CD4-positive, CD25-positive, alpha-beta regulatory T cell (primary cell): ENCODE results near the gene SEZ6L. TPM values are rescaled to one million over a fixed set of nuclear protein-coding genes. Genes with fewer than 3 reads are reported as not detected.

Experiments
- ATAC-seq, 2 donors: fragments of 150-1000 bp; cut with Tn5 transposase; one replicate each; pipeline ENCODE4 v1.10.0; 2021; ENCODE audit warnings: low read depth in 2 of 2, moderate number of reproducible peaks in 2 of 2, moderate library complexity in 1 of 2
- DNase-seq, 3 donors: peaks; one replicate each; pipeline versions ENCODE4 v3.0.0 to v3.0.0-alpha.2; 2012 to 2022; ENCODE audit warnings: mixed read lengths in 1 of 3
- H3K27ac ChIP-seq: one replicate; pipeline ENCODE4 v1.7.0; 2013; ENCODE audit warnings: mild to moderate bottlenecking, low read length; ENCODE audit not compliant: insufficient read depth, poor library complexity, severe bottlenecking
- H3K27me3 ChIP-seq: one replicate; pipeline ENCODE4 v1.7.0; 2013; ENCODE audit warnings: low read length; ENCODE audit not compliant: control insufficient read depth, insufficient read depth
- H3K36me3 ChIP-seq: one replicate; pipeline ENCODE4 v1.7.0; 2013; ENCODE audit warnings: mild to moderate bottlenecking, low read length, moderate library complexity; ENCODE audit not compliant: control insufficient read depth, insufficient read depth
- H3K4me1 ChIP-seq: 2 replicates; pipeline ENCODE4 v1.7.0; 2013; ENCODE audit warnings: mild to moderate bottlenecking, low read length; ENCODE audit not compliant: insufficient read depth, control insufficient read depth, poor library complexity, severe bottlenecking
- H3K4me3 ChIP-seq: one replicate; pipeline ENCODE4 v1.7.0; 2013; ENCODE audit warnings: low read depth, mild to moderate bottlenecking, low read length, moderate library complexity
- H3K9me3 ChIP-seq, 2 experiments: 1 replicate in 1 of 2; 2 replicates in 1 of 2; pipeline ENCODE4 v1.7.0; 2013; ENCODE audit warnings: low read length in 2 of 2, mild to moderate bottlenecking in 1 of 2, moderate library complexity in 1 of 2; ENCODE audit not compliant: control insufficient read depth in 2 of 2
- H3K27ac Mint-ChIP-seq, 3 donors: one replicate each; pipeline ENCODE4 v1.8.0; 2020 to 2022; ENCODE audit warnings: mild to moderate bottlenecking in 3 of 3, mixed read lengths in 3 of 3, moderate library complexity in 2 of 3
- H3K27me3 Mint-ChIP-seq: one replicate; pipeline ENCODE4 v1.8.0; 2022; ENCODE audit warnings: mild to moderate bottlenecking, mixed read lengths
- H3K36me3 Mint-ChIP-seq: one replicate; pipeline ENCODE4 v1.8.0; 2020; ENCODE audit warnings: mixed read lengths
- H3K4me1 Mint-ChIP-seq, 4 donors: one replicate each; pipeline ENCODE4 v1.8.0; 2020 to 2022; ENCODE audit warnings: mixed read lengths in 4 of 4, mild to moderate bottlenecking in 1 of 4
- H3K4me3 Mint-ChIP-seq, 4 donors: one replicate each; pipeline ENCODE4 v1.8.0; 2020 to 2022; ENCODE audit warnings: mild to moderate bottlenecking in 4 of 4, mixed read lengths in 4 of 4, moderate library complexity in 3 of 4
- H3K9me3 Mint-ChIP-seq, 7 donors: one replicate each; pipeline ENCODE4 v1.8.0; 2020 to 2022; ENCODE audit warnings: mixed read lengths in 7 of 7, mild to moderate bottlenecking in 3 of 7, moderate library complexity in 2 of 7
- polyA plus RNA-seq, 4 donors: library from polyadenylated mRNA; unstranded; fragments of 300-500 nt; fragmentation: Illumina TruSeq; gene quantifications; one replicate each; pipeline ENCODE4 v1.2.3, GENCODE V29; 2021
- total RNA-seq: library from RNA; stranded (reverse); gene quantifications from one replicate; pipeline ENCODE4 v1.2.3, GENCODE V29; 2022

SEZ6L gene
- total and polyA plus RNA-seq, 5 donors from 2014 or later, result not detected

DNA sequence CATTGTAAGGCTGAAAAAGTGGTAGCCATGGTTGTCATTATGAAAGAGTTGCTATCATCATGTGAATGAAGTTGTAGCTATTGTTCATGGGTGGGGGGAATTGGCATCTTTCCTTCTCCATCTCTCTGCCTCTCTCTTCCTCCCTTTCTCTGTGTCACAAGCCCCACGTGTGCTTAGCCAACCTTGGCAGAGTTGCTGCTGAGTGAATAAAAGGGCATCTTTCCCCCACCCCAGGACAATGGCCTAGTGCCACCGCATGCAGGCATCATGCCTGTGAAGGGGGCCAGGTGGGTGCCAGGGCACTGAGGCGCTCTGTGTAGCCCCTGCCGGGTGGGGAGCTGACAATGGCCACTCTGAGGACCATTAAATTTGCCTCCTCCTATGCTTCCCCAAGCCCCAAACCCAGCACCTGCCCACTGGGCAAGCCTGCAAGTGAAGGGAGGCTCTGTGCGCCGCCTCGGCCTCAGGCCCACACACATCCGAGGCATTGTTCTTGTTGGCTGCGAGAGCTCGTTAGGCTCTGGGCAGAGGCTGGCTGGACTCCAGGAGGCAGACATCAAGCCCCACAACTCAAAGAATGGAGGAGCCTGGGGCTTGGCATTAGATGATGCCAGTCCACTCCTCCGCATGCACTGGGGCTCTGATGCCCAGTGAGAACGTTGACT is 103.9 kb downstream of the SEZ6L start:
- Histone ChIP-seq H3K27ac (no peak overlapping the region), H3K9me3 (no peaks in the 10 kb centered on the region), H3K4me1 (no peaks in the 10 kb centered on the region), H3K27me3 (peaks cover 2% of the 10 kb centered on the region), H3K4me3 (no peak overlapping the region), H3K36me3 (no peaks in the 10 kb centered on the region)
- Mint-ChIP-seq H3K9me3 (peaks cover 0 to 2% (median 0%) of the 10 kb centered on the region in 7 donors), H3K4me1 (no peaks in the 10 kb centered on the region), H3K27ac (no peak overlapping the region), H3K27me3 (peaks cover 9% of the 10 kb centered on the region), H3K4me3 (no peak overlapping the region), H3K36me3 (no peaks in the 10 kb centered on the region)
- DNase-seq (no peak), ATAC-seq (no peak)

DNA sequence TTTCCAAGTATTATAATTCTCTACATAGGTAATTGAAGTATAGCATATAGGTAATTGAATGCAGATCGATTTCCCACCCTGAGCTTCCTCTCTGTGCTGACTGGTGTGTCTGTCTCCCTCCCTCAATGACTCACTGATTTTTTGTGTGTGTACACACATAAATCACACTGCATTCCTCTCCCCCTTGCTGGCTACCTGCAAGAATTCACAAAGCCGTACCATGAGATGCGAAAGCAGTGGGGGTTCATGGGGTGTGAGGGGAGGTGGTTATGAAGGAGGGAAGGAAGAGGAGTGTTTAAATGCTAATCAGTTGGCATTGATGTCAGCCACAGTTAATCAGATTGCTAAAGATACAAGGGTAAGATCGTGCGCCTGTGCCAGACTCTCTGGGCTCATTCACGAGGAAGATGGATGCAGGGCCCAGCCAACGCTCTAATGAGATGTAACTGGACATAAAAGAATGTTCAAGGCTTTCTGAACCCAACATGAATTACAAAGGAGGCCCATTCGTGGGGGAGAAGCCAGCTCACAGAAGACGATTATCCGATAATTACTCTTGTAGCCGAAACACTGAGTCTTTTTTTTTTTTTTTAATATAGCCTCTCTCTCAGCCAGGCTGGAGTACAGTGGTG is 107.4 kb downstream of the SEZ6L start:
- no peaks in the 10 kb centered on the region for H3K4me1 Mint-ChIP-seq
- DNase-seq (no peak), ATAC-seq (no peak)
- no peak overlapping the region for H3K27ac Mint-ChIP-seq
- peaks cover 4% of the 10 kb centered on the region for H3K27me3 Mint-ChIP-seq
- H3K36me3 Mint-ChIP-seq, result no peaks in the 10 kb centered on the region
- H3K9me3 ChIP-seq, result no peaks in the 10 kb centered on the region
- H3K4me3 Mint-ChIP-seq, result no peak overlapping the region
- peaks cover 0 to 2% (median 0%) of the 10 kb centered on the region in 7 donors for H3K9me3 Mint-ChIP-seq
- H3K4me3 ChIP-seq, result no peak overlapping the region
- no peak overlapping the region for H3K27ac ChIP-seq
- no peaks in the 10 kb centered on the region for H3K36me3 ChIP-seq
- no peaks in the 10 kb centered on the region for H3K4me1 ChIP-seq
- no peaks in the 10 kb centered on the region for H3K27me3 ChIP-seq

DNA sequence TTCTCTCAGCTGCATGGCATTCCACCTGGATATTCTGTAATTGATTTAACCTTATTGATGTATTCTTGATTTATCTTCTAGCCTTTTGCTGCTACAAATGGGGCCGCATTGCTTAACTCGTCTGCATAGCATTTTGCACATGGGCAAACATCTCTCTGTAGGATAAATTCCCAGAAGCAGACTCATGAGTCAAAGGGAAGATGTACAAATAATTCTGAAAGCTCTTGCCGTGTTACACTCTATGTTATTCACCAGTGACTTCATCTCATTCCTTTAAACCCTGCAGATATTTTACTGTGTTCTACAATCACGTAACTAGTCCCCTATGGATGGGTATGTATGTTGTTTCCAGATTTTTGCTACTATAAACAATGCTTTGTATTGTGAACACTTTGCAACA is 112.7 kb downstream of the SEZ6L start:
- H3K27me3 Mint-ChIP-seq, result peaks cover 11% of the 10 kb centered on the region
- H3K9me3 Mint-ChIP-seq, result peaks cover 0 to 2% (median 0%) of the 10 kb centered on the region in 7 donors
- H3K36me3 ChIP-seq, result no peaks in the 10 kb centered on the region

DNA sequence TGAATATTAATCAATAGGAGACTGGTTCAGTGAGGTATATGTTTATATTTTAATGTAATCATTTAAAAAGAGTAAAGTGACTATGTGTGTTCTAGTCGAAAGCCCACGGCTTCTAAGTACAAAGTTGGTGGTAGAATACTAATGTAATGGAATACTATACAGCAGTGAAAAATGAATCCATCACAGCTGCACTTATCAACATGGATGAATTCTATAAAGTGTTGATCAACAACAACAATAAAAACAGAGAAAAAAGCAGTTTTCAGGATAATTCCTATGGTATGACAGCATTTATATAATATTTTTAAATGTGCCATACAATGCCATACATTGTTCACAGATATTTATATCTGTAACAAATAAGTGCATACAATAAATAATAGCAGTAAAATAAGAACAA is 114.1 kb downstream of the SEZ6L start:
- H3K4me3 ChIP-seq, result no peak overlapping the region
- DNase-seq (no peak), ATAC-seq (no peak)
- peaks cover 0 to 2% of the 10 kb centered on the region in 2 experiments for H3K9me3 ChIP-seq
- Mint-ChIP-seq H3K27me3 (peaks cover 11% of the 10 kb centered on the region), H3K9me3 (no peaks in the 10 kb centered on the region), H3K36me3 (no peaks in the 10 kb centered on the region), H3K4me1 (no peaks in the 10 kb centered on the region), H3K27ac (no peak overlapping the region), H3K4me3 (no peak overlapping the region)
- H3K4me1 ChIP-seq, result no peaks in the 10 kb centered on the region
- no peak overlapping the region for H3K27ac ChIP-seq
- H3K36me3 ChIP-seq, result no peaks in the 10 kb centered on the region
- no peaks in the 10 kb centered on the region for H3K27me3 ChIP-seq

More for the DNA sequence above, 112.7 kb downstream of the SEZ6L start:
- ATAC-seq, result no peak
- H3K9me3 ChIP-seq, result peaks cover 0 to 2% of the 10 kb centered on the region in 2 experiments
- Mint-ChIP-seq H3K36me3 (no peaks in the 10 kb centered on the region), H3K4me3 (no peak overlapping the region), H3K4me1 (no peaks in the 10 kb centered on the region), H3K27ac (no peak overlapping the region)
- H3K27me3 ChIP-seq, result no peaks in the 10 kb centered on the region
- H3K4me1 ChIP-seq, result no peaks in the 10 kb centered on the region
- no peak overlapping the region for H3K4me3 ChIP-seq
- DNase-seq, result no peak
- no peak overlapping the region for H3K27ac ChIP-seq

DNA sequence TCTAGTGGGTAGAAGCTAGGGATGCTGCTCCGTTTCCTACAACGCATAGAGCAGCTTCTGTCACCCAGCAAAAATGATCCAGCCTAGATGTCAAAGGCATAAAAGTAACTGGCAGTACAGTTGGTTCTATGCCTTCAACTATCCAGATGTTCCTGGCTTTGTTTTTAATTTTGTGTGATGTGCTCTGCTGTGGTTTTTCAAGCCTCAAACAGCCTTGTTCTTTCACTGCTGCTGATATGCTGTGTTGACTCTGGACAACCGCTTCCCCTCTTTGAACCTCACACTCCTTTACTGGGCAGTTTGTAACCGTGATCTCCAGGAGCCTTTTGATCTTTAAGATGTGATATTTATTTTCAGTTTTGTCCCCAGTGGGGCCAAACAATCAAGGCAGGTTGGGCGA is 116.4 kb downstream of the SEZ6L start:
- no peaks in the 10 kb centered on the region for H3K4me1 ChIP-seq
- no peaks in the 10 kb centered on the region for H3K27me3 ChIP-seq
- H3K4me3 Mint-ChIP-seq, result no peak overlapping the region
- peaks cover 13% of the 10 kb centered on the region for H3K27me3 Mint-ChIP-seq
- no peaks in the 10 kb centered on the region for H3K36me3 ChIP-seq
- no peak overlapping the region for H3K27ac Mint-ChIP-seq
- DNase-seq (no peak), ATAC-seq (no peak)
- no peaks in the 10 kb centered on the region for H3K36me3 Mint-ChIP-seq
- H3K4me3 ChIP-seq, result no peak overlapping the region
- peaks cover 0 to 2% of the 10 kb centered on the region in 2 experiments for H3K9me3 ChIP-seq
- H3K4me1 Mint-ChIP-seq, result no peaks in the 10 kb centered on the region
- no peaks in the 10 kb centered on the region for H3K9me3 Mint-ChIP-seq
- H3K27ac ChIP-seq, result no peak overlapping the region

DNA sequence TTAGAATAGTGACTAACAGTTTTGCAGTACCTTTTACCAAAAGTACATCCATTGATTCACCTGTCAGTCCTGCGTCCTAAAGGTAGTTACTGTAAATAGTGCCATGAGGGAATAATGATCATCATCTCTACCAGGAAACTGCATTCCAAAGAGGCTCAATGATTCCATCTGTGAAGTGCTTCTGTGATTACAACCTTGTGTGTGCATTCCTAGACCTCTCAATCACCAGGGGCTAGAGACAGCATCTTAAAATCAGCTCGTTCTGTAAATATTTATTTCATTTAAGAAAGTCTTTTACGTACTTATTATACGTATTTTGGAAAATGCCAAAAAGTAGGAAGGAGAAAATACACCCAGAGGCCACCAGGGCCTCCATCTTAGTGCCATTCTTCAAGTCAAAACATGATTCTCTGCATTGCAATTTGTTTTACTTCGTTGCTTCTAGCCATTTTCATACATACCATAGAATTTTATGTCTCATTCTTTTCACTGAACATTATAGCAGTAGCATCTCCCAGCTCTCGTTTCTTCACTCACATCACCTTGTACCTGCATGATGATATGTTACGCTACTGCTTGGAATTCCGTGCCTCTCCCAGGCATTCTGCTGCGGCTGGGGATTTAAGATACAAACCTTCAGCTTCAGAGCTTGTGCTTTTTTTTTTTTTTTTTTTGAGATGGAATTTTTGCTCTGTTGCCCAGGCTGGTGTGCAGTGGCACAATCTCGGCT is 117.0 kb downstream of the SEZ6L start:
- H3K36me3 ChIP-seq, result no peaks in the 10 kb centered on the region
- Mint-ChIP-seq H3K27ac (no peak overlapping the region), H3K27me3 (peaks cover 16% of the 10 kb centered on the region), H3K4me3 (no peak overlapping the region), H3K9me3 (peaks cover 0 to 2% (median 0%) of the 10 kb centered on the region in 7 donors), H3K36me3 (no peaks in the 10 kb centered on the region), H3K4me1 (no peaks in the 10 kb centered on the region)
- peaks cover 0 to 2% of the 10 kb centered on the region in 2 experiments for H3K9me3 ChIP-seq
- ATAC-seq (no peak), DNase-seq (no peak)
- no peaks in the 10 kb centered on the region for H3K4me1 ChIP-seq
- no peaks in the 10 kb centered on the region for H3K27me3 ChIP-seq
- no peak overlapping the region for H3K4me3 ChIP-seq
- H3K27ac ChIP-seq, result no peak overlapping the region

DNA sequence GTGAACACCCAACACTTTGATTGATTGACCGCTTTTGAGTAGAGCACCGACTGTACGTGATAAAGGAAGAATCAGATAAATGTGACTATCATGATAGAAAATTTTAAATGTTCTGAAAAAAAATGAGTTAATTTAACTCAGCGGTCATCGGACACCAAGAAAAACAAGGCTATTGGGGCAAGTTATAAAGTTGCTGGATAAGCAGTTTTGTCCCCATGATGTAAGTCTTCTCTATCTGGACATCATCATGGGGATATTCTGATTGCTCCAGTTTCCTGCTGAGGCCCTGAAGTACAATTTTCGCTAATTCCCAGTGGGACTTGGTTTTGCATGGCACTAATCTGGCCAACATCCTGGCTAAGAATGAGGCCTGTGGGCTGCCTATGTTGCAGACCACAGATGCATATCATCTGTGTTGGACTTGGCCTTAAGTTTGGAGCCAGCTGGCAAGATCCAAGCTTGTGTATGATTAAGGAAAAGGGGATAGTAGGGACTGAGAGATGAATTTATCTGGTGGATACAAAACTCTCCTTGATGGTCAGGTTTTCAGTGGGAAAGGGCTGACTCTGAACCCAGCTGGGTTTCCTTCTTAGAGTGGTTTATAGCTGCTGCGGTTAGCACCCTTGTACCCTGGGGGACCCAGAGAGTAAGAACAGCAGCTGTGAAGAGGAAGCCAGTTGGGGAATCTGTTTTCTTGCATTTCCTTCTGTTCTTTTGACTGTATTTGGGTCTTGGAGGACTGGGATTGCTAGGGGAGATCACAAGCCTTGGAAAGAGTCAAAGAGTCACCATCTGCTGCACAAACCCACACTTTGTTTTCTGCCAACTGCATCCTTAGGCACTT is 118.3 kb downstream of the SEZ6L start:
- no peak overlapping the region for H3K4me3 Mint-ChIP-seq
- Histone ChIP-seq H3K27me3 (no peaks in the 10 kb centered on the region), H3K4me3 (no peak overlapping the region), H3K36me3 (no peaks in the 10 kb centered on the region), H3K9me3 (peaks cover 0 to 2% of the 10 kb centered on the region in 2 experiments), H3K4me1 (no peaks in the 10 kb centered on the region), H3K27ac (no peak overlapping the region)
- no peak overlapping the region for H3K27ac Mint-ChIP-seq
- peaks cover 11% of the 10 kb centered on the region for H3K27me3 Mint-ChIP-seq
- no peaks in the 10 kb centered on the region for H3K36me3 Mint-ChIP-seq
- H3K9me3 Mint-ChIP-seq, result peaks cover 0 to 2% (median 0%) of the 10 kb centered on the region in 7 donors
- ATAC-seq, result no peak
- DNase-seq, result no peak
- H3K4me1 Mint-ChIP-seq, result no peaks in the 10 kb centered on the region
